Retinal pigment epithelial cell (primary cell): Measurements from ENCODE around the gene GPC5.

ENCODE experiments used
- DNase-seq: peaks from one replicate; pipeline ENCODE4 v3.0.0-alpha.2; 2010; ENCODE audit warnings: low read depth
- H3K4me3 ChIP-seq: 2 replicates; pipeline ENCODE4 v1.5.1; 2011; ENCODE audit warnings: mild to moderate bottlenecking, low read length, control low read depth, moderate library complexity
- TF ChIP-seq, protein P1 (sequence below): conservative IDR thresholded peaks from 2 replicates; pipeline ENCODE4 v1.5.1; 2011; ENCODE audit warnings: low read depth, low read length, control low read depth, inconsistent platforms

The GPC5 gene

GRCh38 chr13:91534996-91535395 is 136.6 kb downstream of the GPC5 start:
- H3K4me3 ChIP-seq, result no peak overlapping the region
- DNase-seq, result peak; percentile 37
- TF ChIP-seq, protein P1, sequence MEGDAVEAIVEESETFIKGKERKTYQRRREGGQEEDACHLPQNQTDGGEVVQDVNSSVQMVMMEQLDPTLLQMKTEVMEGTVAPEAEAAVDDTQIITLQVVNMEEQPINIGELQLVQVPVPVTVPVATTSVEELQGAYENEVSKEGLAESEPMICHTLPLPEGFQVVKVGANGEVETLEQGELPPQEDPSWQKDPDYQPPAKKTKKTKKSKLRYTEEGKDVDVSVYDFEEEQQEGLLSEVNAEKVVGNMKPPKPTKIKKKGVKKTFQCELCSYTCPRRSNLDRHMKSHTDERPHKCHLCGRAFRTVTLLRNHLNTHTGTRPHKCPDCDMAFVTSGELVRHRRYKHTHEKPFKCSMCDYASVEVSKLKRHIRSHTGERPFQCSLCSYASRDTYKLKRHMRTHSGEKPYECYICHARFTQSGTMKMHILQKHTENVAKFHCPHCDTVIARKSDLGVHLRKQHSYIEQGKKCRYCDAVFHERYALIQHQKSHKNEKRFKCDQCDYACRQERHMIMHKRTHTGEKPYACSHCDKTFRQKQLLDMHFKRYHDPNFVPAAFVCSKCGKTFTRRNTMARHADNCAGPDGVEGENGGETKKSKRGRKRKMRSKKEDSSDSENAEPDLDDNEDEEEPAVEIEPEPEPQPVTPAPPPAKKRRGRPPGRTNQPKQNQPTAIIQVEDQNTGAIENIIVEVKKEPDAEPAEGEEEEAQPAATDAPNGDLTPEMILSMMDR, result no peak

DNA sequence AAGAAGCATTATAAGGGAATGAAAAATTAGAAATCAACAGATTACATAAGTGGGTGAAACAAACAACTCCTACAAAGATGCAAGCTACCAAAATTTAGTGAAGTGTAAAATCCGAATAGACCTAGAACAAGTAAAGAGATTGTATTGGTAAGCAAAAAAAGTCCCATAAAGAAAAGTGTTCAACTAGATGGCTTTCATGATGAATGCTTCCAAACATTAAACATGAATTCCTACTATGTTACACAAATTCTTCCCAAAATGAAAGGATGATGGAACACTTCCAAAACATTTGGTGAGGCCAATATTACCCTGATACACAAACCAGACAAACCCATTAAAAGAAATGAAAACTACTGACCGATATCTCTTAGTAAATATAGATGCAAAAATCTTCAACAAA is 139.0 kb downstream of the GPC5 start:
- no peak for DNase-seq
- H3K4me3 ChIP-seq, result no peak overlapping the region
- TF ChIP-seq, protein P1, result no peak

GRCh38 chr13:91539286-91540157 is 141.1 kb downstream of the GPC5 start:
- no peak for DNase-seq
- TF ChIP-seq, protein P1, result no peak
- H3K4me3 ChIP-seq, result no peak overlapping the region

- DNase-seq, result no peak
- no peak overlapping the region for H3K4me3 ChIP-seq
- TF ChIP-seq, protein P1, result no peak
These were observed 141.8 kb downstream of the GPC5 start for GRCh38 chr13:91540158-91540736.

DNA sequence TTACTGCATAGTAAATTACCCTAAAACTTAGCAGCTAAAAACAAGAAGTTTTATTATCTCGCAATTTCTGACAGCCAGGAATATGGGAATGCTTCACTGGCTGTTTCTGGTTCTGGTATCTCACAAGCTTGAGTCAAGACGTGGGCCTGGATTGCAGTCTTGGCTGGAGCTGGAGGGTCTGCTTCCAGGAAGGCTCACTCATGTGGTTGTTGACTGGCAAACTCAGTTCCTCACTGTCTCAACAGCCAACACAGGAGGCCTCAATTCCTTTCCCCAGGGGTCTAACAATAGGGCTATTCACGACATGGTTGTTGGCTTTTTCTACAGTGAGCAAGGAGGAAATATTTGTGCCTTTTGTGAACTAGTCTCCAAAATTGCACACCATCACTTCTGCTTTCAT is 146.3 kb downstream of the GPC5 start:
- H3K4me3 ChIP-seq, result no peak overlapping the region
- no peak for DNase-seq
- TF ChIP-seq, protein P1, result no peak

- no peak overlapping the region for H3K4me3 ChIP-seq
- DNase-seq, result no peak
- TF ChIP-seq, protein P1, result no peak
These were observed 148.5 kb downstream of the GPC5 start for GRCh38 chr13:91546900-91547299.

DNA sequence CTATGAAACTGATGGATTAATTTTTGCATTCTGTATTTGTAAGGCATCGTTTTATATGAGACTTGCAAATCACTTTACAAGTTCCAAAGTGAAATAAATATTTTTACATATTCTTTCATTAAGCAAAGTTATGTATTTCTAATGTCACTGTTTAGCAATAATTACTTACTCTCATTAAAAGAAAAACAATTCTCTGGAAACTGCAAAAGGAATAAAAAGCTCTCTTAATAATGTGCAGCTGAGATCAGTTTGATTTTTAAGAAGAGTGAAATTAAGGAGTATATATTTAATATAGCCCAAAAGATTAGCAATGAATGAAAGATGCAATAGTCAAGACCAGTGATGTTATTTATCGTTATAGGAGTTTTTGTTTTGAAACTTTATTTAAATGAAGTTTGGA is 155.2 kb downstream of the GPC5 start:
- no peak for DNase-seq
- no peak overlapping the region for H3K4me3 ChIP-seq
- TF ChIP-seq, protein P1, result no peak
